Fibroblast of lung (primary cell): ENCODE data around the gene CERK. TPM values are rescaled to one million over a fixed set of nuclear protein-coding genes. Genes with fewer than 3 reads are reported as not detected.

Source experiments
- DNase-seq, 2 donors: peaks; one replicate each; pipeline versions ENCODE4 v3.0.0 to v3.0.0-alpha.2; 2010; ENCODE audit warnings: low read depth in 2 of 2
- H2AFZ ChIP-seq: 2 replicates; pipeline ENCODE4 v1.5.1; 2012; ENCODE audit warnings: low read length, control low read depth, inconsistent platforms
- H3K27ac ChIP-seq: 2 replicates; pipeline ENCODE4 v1.5.1; 2011; ENCODE audit warnings: low read length, control low read depth; ENCODE audit not compliant: insufficient read depth
- H3K27me3 ChIP-seq: 2 replicates; pipeline ENCODE4 v1.5.1; 2011; ENCODE audit warnings: mild to moderate bottlenecking, low read length; ENCODE audit not compliant: control insufficient read depth, insufficient read depth
- H3K36me3 ChIP-seq: 2 replicates; pipeline ENCODE4 v1.5.1; 2011; ENCODE audit warnings: low read length; ENCODE audit not compliant: control insufficient read depth, insufficient read depth
- H3K4me1 ChIP-seq: 2 replicates; pipeline ENCODE4 v1.5.1; 2011; ENCODE audit warnings: low read length; ENCODE audit not compliant: control insufficient read depth, insufficient read depth; ENCODE audit errors: extremely low read depth
- H3K4me2 ChIP-seq: 2 replicates; pipeline ENCODE4 v1.5.1; 2011; ENCODE audit warnings: low read length, control low read depth; ENCODE audit not compliant: insufficient read depth; ENCODE audit errors: extremely low read depth
- H3K4me3 ChIP-seq, 4 experiments: fragments of 200-600 bp in 1 of 4; sonication (generic) in 1 of 4; replicated peaks in 1 of 4; 2 replicates each; pipeline ENCODE4 v1.5.1; 2011 to 2016; ENCODE audit warnings: low read length in 4 of 4, low read depth in 3 of 4, mild to moderate bottlenecking in 3 of 4, control low read depth in 2 of 4, inconsistent platforms in 1 of 4, mixed read lengths in 1 of 4; ENCODE audit not compliant: insufficient read depth in 1 of 4; ENCODE audit errors: control extremely low read depth in 1 of 4
- H3K79me2 ChIP-seq: 2 replicates; pipeline ENCODE4 v1.5.1; 2012; ENCODE audit warnings: mild to moderate bottlenecking, low read length, inconsistent platforms; ENCODE audit not compliant: control insufficient read depth, insufficient read depth
- H3K9ac ChIP-seq: 2 replicates; pipeline ENCODE4 v1.5.1; 2011; ENCODE audit warnings: mild to moderate bottlenecking, low read length, control low read depth; ENCODE audit not compliant: insufficient read depth
- H3K9me3 ChIP-seq: 2 replicates; pipeline ENCODE4 v1.5.1; 2012; ENCODE audit warnings: low read depth, low read length; ENCODE audit not compliant: control insufficient read depth, insufficient read depth
- H4K20me1 ChIP-seq: 2 replicates; pipeline ENCODE4 v1.5.1; 2011; ENCODE audit warnings: low read length; ENCODE audit not compliant: control insufficient read depth, insufficient read depth; ENCODE audit errors: extremely low read depth
- CTCF ChIP-seq, 2 donors: IDR thresholded peaks in 1 of 2; conservative IDR thresholded peaks in 1 of 2; 1 replicate in 1 of 2; 2 replicates in 1 of 2; pipeline ENCODE4 v1.5.1; 2011 to 2012; ENCODE audit warnings: low read length in 2 of 2, control low read depth in 1 of 2, inconsistent platforms in 1 of 2, low read depth in 1 of 2, mild to moderate bottlenecking in 1 of 2
- EZH2 ChIP-seq: IDR thresholded peaks from 2 replicates; pipeline ENCODE4 v1.5.1; 2012; ENCODE audit warnings: low read length, control low read depth, mild to moderate bottlenecking; ENCODE audit errors: missing control alignments
- polyA plus RNA-seq, 2 donors: library from polyadenylated mRNA; depleted of rRNA in 1 of 2; stranded (reverse) in 1 of 2; unstranded in 1 of 2; fragments of >200 nt; gene quantifications; 2 replicates each; pipeline ENCODE4 v1.2.1, GENCODE V29; 2011 to 2012; ENCODE audit warnings: missing spikeins in 1 of 2
- total RNA-seq: library from RNA; depleted of rRNA; stranded (reverse); fragments of >200 nt; gene quantifications from 2 replicates; pipeline ENCODE4 v1.2.1, GENCODE V29; 2014

The CERK gene
- total and polyA plus RNA-seq, 2 donors (not counting 1 experiment from before 2014, with no cell fraction given) = 19.5 to 24.9 TPM

DNA sequence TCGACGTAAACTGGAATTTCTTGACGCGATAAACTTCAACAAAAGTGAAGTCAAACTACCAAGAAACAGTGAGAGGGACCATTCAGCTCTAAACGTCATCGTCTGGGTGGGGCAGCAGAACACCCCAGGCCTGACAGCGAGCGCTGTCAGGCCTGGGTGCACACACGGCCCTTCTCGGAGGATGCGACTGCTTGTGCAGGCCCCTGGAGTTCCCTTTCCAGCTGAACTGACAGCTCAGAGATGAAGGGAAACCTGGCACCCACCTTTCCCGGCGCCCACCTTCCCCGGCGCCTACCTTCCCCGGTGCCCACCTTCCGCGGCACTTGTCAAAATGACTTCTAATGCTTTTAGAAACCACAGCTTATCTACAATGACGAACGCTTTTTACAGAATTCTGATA lies 47.9 kb downstream of the CERK start:
- Histone ChIP-seq H3K4me3 (no peak overlapping the region), H3K79me2 (no peaks in the 10 kb centered on the region), H3K4me1 (no peaks in the 10 kb centered on the region), H3K27me3 (no peaks in the 10 kb centered on the region), H3K36me3 (peaks cover 17% of the 10 kb centered on the region), H4K20me1 (no peaks in the 10 kb centered on the region), H3K9ac (no peak overlapping the region), H3K27ac (no peak overlapping the region), H2AFZ (no peak overlapping the region), H3K4me2 (no peak overlapping the region), H3K9me3 (no peaks in the 10 kb centered on the region)
- no peak for TF ChIP-seq CTCF (conservative IDR thresholded peaks at IDR 0.05 in 1 of 2, IDR thresholded peaks at IDR 0.05 in 1 of 2; ENCODE audit: low read depth in 1 of 2, low read length in 2 of 2)
- TF ChIP-seq EZH2 = no peak
- DNase-seq = no peak

DNA sequence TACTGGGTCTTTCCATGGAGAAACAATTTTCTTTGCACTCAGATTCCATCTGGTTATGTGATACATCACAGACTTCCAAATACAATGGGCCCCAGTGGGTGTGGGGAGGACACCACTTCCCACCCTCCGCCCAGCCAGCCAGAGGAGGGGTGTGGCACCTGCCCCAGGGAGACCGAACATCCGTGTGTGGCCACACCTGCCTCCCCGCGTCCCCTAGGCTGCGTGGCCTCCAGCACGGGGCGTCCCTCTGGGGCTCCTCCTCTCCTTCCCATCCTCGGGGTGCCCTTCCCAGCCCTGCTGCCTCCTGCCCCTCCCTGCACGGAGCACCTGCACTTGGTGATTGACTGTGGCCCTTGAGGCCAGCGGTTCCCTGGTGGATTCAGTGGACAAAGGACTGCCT lies 49.1 kb downstream of the CERK start:
- Histone ChIP-seq H3K4me1 (no peaks in the 10 kb centered on the region), H3K27ac (no peak overlapping the region), H3K4me2 (no peak overlapping the region), H3K36me3 (peaks cover 10% of the 10 kb centered on the region), H4K20me1 (no peaks in the 10 kb centered on the region), H3K79me2 (no peaks in the 10 kb centered on the region), H2AFZ (no peak overlapping the region), H3K27me3 (no peaks in the 10 kb centered on the region), H3K9me3 (no peaks in the 10 kb centered on the region), H3K9ac (no peak overlapping the region), H3K4me3 (no peak overlapping the region)
- TF ChIP-seq EZH2 = no peak
- TF ChIP-seq CTCF (conservative IDR thresholded peaks at IDR 0.05 in 1 of 2, IDR thresholded peaks at IDR 0.05 in 1 of 2; ENCODE audit: low read depth in 1 of 2, low read length in 2 of 2) = no peak
- no peak for DNase-seq

- Histone ChIP-seq H3K4me2 (no peak overlapping the region), H3K4me3 (no peak overlapping the region), H3K9me3 (no peaks in the 10 kb centered on the region), H3K27me3 (no peaks in the 10 kb centered on the region), H2AFZ (no peak overlapping the region), H4K20me1 (no peaks in the 10 kb centered on the region), H3K4me1 (no peaks in the 10 kb centered on the region), H3K27ac (no peak overlapping the region), H3K79me2 (no peaks in the 10 kb centered on the region), H3K9ac (no peak overlapping the region), H3K36me3 (peaks cover 10% of the 10 kb centered on the region)
- no peak for DNase-seq
- TF ChIP-seq CTCF (conservative IDR thresholded peaks at IDR 0.05 in 1 of 2, IDR thresholded peaks at IDR 0.05 in 1 of 2; ENCODE audit: low read depth in 1 of 2, low read length in 2 of 2) = no peak
- TF ChIP-seq EZH2 = no peak
Observed at GRCh38 chr22:46687460-46687859, 50.6 kb downstream of the CERK start.
